Fibroblast of lung (primary cell): ENCODE data around the gene CNNM3.

Experiments
- CTCF ChIP-seq, 2 donors: IDR thresholded peaks in 1 of 2; conservative IDR thresholded peaks in 1 of 2; 1 replicate in 1 of 2; 2 replicates in 1 of 2; pipeline ENCODE4 v1.5.1; 2011 to 2012; ENCODE audit warnings: low read length in 2 of 2, control low read depth in 1 of 2, inconsistent platforms in 1 of 2, low read depth in 1 of 2, mild to moderate bottlenecking in 1 of 2
- EZH2 ChIP-seq: IDR thresholded peaks from 2 replicates; pipeline ENCODE4 v1.5.1; 2012; ENCODE audit warnings: low read length, control low read depth, mild to moderate bottlenecking; ENCODE audit errors: missing control alignments

GRCh38 chr2:96799623-96799935, 16.5 kb upstream of the CNNM3 start:
- TF ChIP-seq CTCF (conservative IDR thresholded peaks at IDR 0.05 in 1 of 2, IDR thresholded peaks at IDR 0.05 in 1 of 2; ENCODE audit: low read depth in 1 of 2, low read length in 2 of 2), result no peak
- TF ChIP-seq EZH2, result no peak
